Liver (tissue), 3 donors: ENCODE measurements around the gene ZGRF1.

Experiments used
- CTCF ChIP-seq: fragments of 150-350 bp; IDR thresholded peaks from 2 replicates; pipeline ENCODE4 v1.5.1; 2017; ENCODE audit warnings: improper control_type of control experiment, low read depth, low read length; ENCODE audit not compliant: missing input control
- EGR1 ChIP-seq, 2 donors: IDR thresholded peaks; 2 replicates each; pipeline ENCODE4 v1.6.1; 2016 to 2018; ENCODE audit warnings: antibody characterized with exemption in 2 of 2, low read depth in 2 of 2
- JUND ChIP-seq, 2 donors: IDR thresholded peaks; 2 replicates each; pipeline ENCODE4 v1.6.1; 2016; ENCODE audit warnings: antibody characterized with exemption in 2 of 2
- MAX ChIP-seq: IDR thresholded peaks from 2 replicates; pipeline ENCODE4 v1.6.1; 2016; ENCODE audit warnings: antibody characterized with exemption
- RAD21 ChIP-seq, 2 donors: IDR thresholded peaks; 2 replicates each; pipeline ENCODE4 v1.6.1; 2016; ENCODE audit warnings: antibody characterized with exemption in 2 of 2, mild to moderate bottlenecking in 2 of 2
- REST ChIP-seq: IDR thresholded peaks from 2 replicates; pipeline ENCODE4 v1.6.1; 2016; ENCODE audit warnings: antibody characterized with exemption, mild to moderate bottlenecking
- RXRA ChIP-seq, 2 donors: IDR thresholded peaks; 2 replicates each; pipeline ENCODE4 v1.6.1; 2017 to 2018; ENCODE audit warnings: antibody characterized with exemption in 2 of 2, mild to moderate bottlenecking in 1 of 2
- SP1 ChIP-seq: IDR thresholded peaks from 2 replicates; pipeline ENCODE4 v1.6.1; 2018; ENCODE audit warnings: antibody characterized with exemption, mild to moderate bottlenecking
- YY1 ChIP-seq: IDR thresholded peaks from 2 replicates; pipeline ENCODE4 v1.6.1; 2016; ENCODE audit warnings: antibody characterized with exemption, mild to moderate bottlenecking
- ZBTB33 ChIP-seq: IDR thresholded peaks from 2 replicates; pipeline ENCODE4 v1.6.1; 2016; ENCODE audit warnings: antibody characterized with exemption
- donor health status: healthy.
- donor health status: healthy.

- no peak for TF ChIP-seq CTCF
- no peak for TF ChIP-seq EGR1 (IDR thresholded peaks at IDR 0.05; ENCODE audit: low read depth in 2 of 2)
- TF ChIP-seq RAD21 (IDR thresholded peaks at IDR 0.05) = no peak
- TF ChIP-seq MAX = no peak
- TF ChIP-seq SP1 = no peak
- TF ChIP-seq ZBTB33 = no peak
- no peak for TF ChIP-seq YY1
- no peak for TF ChIP-seq RXRA (IDR thresholded peaks at IDR 0.05)
- no peak for TF ChIP-seq REST
- no peak for TF ChIP-seq JUND (IDR thresholded peaks at IDR 0.05)
Observed at GRCh38 chr4:112664611-112665010, 27.9 kb upstream of the ZGRF1 start.
